ENCODE measurements around the gene BAZ2B.

BAZ2B gene

GRCh38 chr2:159349674-159350299 is 266.6 kb downstream of the BAZ2B start:
- no peak for DNase-seq
- TF ChIP-seq POLR2A (IDR thresholded peaks at IDR 0.05; ENCODE audit: low read length) (no peak), GATA1 (IDR thresholded peaks at IDR 0.05; ENCODE audit: low read depth, low read length) (no peak)

GRCh38 chr2:159326569-159327255 is 289.6 kb downstream of the BAZ2B start:
- DNase-seq: peak; percentile 55 to 83
- no peak for TF ChIP-seq GATA1 (IDR thresholded peaks at IDR 0.05; ENCODE audit: low read depth, low read length)
- TF ChIP-seq POLR2A (IDR thresholded peaks at IDR 0.05; ENCODE audit: low read length): no peak

- TF ChIP-seq POLR2A (IDR thresholded peaks at IDR 0.05; ENCODE audit: low read length) (no peak), GATA1 (IDR thresholded peaks at IDR 0.05; ENCODE audit: low read depth, low read length) (no peak)
- no peak for DNase-seq
Measured at GRCh38 chr2:159322419-159322818, 293.9 kb downstream of the BAZ2B start.

- no peak for DNase-seq
Measured at GRCh38 chr2:159317392-159318088, 298.8 kb downstream of the BAZ2B start.

GRCh38 chr2:159307942-159308341 is 308.4 kb downstream of the BAZ2B start:
- no peak for DNase-seq
- no peak for TF ChIP-seq GATA1 (IDR thresholded peaks at IDR 0.05; ENCODE audit: low read depth, low read length)
- TF ChIP-seq POLR2A (IDR thresholded peaks at IDR 0.05; ENCODE audit: low read length): no peak

More at GRCh38 chr2:159317392-159318088, 298.8 kb downstream of the BAZ2B start:
- TF ChIP-seq GATA1 (IDR thresholded peaks at IDR 0.05; ENCODE audit: low read depth, low read length) (no peak), POLR2A (IDR thresholded peaks at IDR 0.05; ENCODE audit: low read length) (no peak)

GRCh38 chr2:159300586-159300985 is 315.8 kb downstream of the BAZ2B start:
- no peak for DNase-seq
- TF ChIP-seq GATA1 (IDR thresholded peaks at IDR 0.05; ENCODE audit: low read depth, low read length) (no peak), POLR2A (IDR thresholded peaks at IDR 0.05; ENCODE audit: low read length) (no peak)

- TF ChIP-seq POLR2A (IDR thresholded peaks at IDR 0.05; ENCODE audit: low read length): no peak
- no peak for TF ChIP-seq GATA1 (IDR thresholded peaks at IDR 0.05; ENCODE audit: low read depth, low read length)
Measured at GRCh38 chr2:159298967-159299366, 317.4 kb downstream of the BAZ2B start.

GRCh38 chr2:159297042-159297707 is 319.2 kb downstream of the BAZ2B start:
- no peak for TF ChIP-seq POLR2A (IDR thresholded peaks at IDR 0.05; ENCODE audit: low read length)
- DNase-seq: no peak

More at GRCh38 chr2:159298967-159299366, 317.4 kb downstream of the BAZ2B start:
- DNase-seq: no peak

- TF ChIP-seq GATA1 (IDR thresholded peaks at IDR 0.05; ENCODE audit: low read depth, low read length) (no peak), POLR2A (IDR thresholded peaks at IDR 0.05; ENCODE audit: low read length) (no peak)
- peak in 1 of 2 experiments; percentile 4 for DNase-seq
Measured at GRCh38 chr2:159292157-159292556, 324.2 kb downstream of the BAZ2B start.

- DNase-seq: peak; percentile 50 to 73
- TF ChIP-seq POLR2A (IDR thresholded peaks at IDR 0.05; ENCODE audit: low read length): no peak
- peak; percentile 13 for TF ChIP-seq GATA1 (IDR thresholded peaks at IDR 0.05; ENCODE audit: low read depth, low read length)
Measured at GRCh38 chr2:159290289-159290907, 325.9 kb downstream of the BAZ2B start.

GRCh38 chr2:159287733-159288132 is 328.6 kb downstream of the BAZ2B start:
- TF ChIP-seq POLR2A (IDR thresholded peaks at IDR 0.05; ENCODE audit: low read length) (no peak), GATA1 (IDR thresholded peaks at IDR 0.05; ENCODE audit: low read depth, low read length) (no peak)
- no peak for DNase-seq

GRCh38 chr2:159286709-159287441 is 329.5 kb downstream of the BAZ2B start:
- TF ChIP-seq POLR2A (IDR thresholded peaks at IDR 0.05; ENCODE audit: low read length): peak; percentile 80
- TF ChIP-seq GATA1 (IDR thresholded peaks at IDR 0.05; ENCODE audit: low read depth, low read length): no peak
- DNase-seq: peak; percentile 96 to 98

All from erythroblast (primary cell).